GM12891 (cell line): ENCODE data around the gene RNASET2.

ENCODE experiments used
- PAX5 ChIP-seq: IDR thresholded peaks from 2 replicates; pipeline ENCODE4 v1.6.1; 2011; ENCODE audit warnings: low read length, moderate library complexity, mild to moderate bottlenecking; ENCODE audit not compliant: insufficient read depth, severe bottlenecking
- POLR2A ChIP-seq: IDR thresholded peaks from 2 replicates; pipeline ENCODE4 v1.6.1; 2011; ENCODE audit warnings: low read depth, low read length, control low read depth
- POLR2AphosphoS5 ChIP-seq: IDR thresholded peaks from 2 replicates; pipeline ENCODE4 v1.6.1; 2011; ENCODE audit warnings: low read depth, low read length, control low read depth
- SPI1 ChIP-seq: IDR thresholded peaks from 2 replicates; pipeline ENCODE4 v1.6.1; 2011; ENCODE audit warnings: low read depth, low read length, control low read depth
- TAF1 ChIP-seq: IDR thresholded peaks from 2 replicates; pipeline ENCODE4 v1.6.1; 2011; ENCODE audit warnings: low read depth, low read length, control low read depth

GRCh38 chr6:166988674-166989201 is 32.4 kb upstream of the RNASET2 start:
- TF ChIP-seq POLR2A (no peak), TAF1 (no peak), SPI1 (no peak), POLR2AphosphoS5 (no peak), PAX5 (no peak)
